GM19328 (cell line): Measurements from ENCODE around the gene CDH4.
"Not testable (repeated sequence)": the region's sequence is repeated elsewhere in the genome, so short reads cannot be mapped to it uniquely, and the experiment has no call there.

Source experiments
- ATAC-seq: cut with Tn5 transposase; IDR thresholded peaks from one replicate; pipeline ENCODE4 v1.9.1; 2021; ENCODE audit warnings: mild to moderate bottlenecking, moderate library complexity; ENCODE audit not compliant: unreplicated experiment

Gene CDH4

DNA sequence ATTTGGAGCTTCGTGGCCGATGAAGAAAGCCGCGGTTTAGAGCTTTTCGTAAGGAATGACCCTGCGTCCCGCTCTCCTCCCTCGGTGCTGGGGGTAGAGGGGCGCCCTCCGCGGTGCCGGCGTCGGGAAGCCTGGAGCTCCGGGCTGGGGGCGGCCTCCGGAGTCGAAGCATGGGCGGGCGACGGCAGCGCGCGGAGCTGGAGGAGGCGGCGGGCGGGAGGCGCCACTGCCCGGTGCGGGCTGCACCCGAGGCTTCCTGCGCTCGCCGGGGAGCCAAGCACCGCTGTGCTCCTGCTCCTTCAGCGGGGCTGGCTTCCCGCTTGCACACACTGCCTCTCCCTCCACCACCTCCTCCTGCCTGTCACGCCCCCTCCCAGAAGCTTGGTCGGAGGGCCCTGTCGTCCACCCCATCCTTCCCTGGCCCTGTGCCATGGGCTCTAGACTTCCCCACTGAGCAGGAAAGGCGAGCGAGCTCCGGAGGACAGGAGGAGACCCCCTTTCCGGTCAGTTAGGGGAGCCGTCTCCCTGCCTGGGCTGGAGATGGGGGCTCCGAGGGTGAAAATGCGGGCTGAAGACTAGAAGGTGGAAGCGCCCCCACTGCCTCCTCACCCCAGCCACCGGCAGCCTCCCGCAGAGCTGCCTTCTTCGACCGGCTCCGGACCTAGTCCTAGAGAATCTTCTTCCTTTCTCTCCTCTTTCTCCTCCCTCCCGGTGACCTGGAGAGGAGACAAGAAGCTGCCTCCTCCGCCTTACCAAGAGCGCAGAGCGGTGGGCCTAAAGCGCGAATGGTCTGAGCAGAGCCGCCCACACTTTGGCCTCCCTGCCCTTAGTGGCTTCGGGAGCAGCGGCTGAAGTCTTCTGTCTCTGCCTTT lies 1.8 kb downstream of the CDH4 start:
- ATAC-seq, result no peak

DNA sequence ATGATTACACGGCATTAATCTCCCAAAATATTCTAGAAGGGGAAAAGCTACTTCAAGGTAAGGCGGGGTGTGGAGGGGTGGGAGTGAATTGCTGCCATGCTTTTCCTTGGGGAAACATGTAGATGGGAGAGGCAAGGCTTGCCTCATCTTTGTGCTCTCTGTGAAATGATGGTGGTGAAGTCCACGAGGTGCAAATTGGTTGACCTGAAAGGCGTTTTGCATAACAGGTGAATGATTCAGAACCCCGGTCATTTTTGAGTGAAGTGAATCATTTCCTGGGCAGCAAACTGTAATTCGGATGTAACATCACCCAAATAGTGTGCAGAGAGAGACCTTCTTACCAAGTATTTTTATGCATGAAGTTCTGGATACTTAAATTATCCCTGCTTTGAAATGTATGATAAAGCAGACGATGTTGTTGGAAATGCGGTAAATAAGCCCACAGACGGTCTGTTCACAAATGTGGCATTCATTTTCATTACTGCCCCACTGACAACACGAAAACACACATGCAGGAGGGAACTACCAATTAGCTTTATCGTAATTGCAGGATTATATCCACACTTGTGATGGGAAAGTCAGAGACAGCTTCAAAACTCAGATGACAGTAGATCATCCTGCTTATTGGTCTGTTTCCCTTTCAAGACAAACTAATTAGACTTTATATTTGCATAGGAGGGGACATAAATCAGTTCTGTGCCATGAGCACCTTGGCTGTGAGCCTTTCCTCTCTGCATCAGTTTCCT lies 3.0 kb downstream of the CDH4 start:
- ATAC-seq, result no peak

DNA sequence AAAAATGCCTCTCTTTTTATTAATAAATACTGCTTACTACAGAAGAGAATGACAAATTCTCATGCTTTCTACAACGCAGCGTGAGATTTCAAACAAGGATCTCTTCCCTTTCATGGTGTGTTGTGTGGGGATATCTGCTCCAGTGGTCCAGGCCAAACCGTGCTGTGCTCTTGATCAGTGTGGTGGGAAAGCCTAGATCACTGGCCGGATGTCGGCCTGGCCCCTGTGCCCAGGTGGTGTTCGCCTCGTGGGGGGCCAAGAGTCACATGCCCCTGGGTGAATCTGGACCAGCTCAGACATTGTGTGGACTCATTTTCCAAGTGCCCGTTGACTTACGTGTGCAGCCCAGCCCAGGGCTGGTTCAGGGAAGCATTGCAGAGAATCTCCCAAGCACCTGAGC lies 4.3 kb downstream of the CDH4 start:
- ATAC-seq, result no peak

DNA sequence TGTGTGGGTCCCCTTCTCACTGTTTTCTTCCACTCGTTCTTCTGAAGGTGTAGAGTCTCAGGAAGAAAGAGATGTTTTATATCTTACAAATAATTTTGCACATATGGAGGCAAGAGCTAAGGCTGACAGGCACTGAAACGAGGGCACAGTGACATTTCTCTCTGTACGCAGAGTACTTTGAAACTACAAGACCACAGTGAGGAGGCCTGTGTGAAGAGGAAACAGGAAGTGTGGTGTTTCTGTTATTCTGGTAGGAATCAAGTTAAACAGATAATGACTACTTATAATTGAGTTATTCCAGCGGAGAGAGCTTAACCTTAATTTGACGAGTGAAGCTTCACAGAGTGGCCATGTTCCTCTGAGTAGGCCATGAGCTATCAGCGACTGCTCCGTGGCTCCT lies 4.8 kb downstream of the CDH4 start:
- ATAC-seq, result no peak

DNA sequence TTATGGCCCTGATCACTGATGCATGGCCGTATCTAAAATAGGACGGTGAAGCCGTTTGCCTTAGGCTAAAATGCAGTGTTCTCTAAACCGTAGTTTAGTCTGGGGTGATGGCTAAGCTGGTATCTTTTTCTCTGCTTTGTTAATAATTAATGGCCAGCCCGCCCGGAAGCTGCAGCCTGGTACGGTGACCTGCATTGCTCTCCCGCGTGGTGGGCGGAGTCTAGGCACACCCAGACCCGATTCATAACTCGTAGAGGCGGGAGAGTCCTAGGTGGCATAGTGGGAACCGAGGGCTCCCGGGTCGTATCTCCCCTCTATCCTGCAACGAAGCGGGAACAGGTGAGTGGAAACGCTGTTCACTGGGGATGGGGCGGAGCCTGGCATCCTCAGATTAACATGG lies 5.5 kb downstream of the CDH4 start:
- ATAC-seq, result no peak

DNA sequence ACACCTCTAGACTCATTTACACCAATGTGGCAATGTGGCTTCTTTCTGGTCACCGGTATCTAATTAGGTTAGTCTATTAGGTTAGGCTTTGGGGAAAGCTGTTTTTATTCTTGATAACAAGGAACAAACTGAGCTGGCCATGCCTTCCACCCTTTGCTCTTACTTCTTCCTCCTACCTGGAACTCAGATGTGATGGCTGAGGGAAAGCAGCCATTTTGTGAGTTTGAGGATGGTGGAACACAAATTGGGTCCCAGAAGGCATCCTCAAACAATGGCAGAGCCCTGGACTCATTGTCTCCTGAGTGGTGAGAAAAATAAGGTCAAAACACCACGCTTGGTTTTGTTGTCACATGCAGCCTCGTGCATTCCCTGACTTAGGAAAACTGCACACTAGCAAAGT lies 7.7 kb downstream of the CDH4 start:
- ATAC-seq, result no peak

DNA sequence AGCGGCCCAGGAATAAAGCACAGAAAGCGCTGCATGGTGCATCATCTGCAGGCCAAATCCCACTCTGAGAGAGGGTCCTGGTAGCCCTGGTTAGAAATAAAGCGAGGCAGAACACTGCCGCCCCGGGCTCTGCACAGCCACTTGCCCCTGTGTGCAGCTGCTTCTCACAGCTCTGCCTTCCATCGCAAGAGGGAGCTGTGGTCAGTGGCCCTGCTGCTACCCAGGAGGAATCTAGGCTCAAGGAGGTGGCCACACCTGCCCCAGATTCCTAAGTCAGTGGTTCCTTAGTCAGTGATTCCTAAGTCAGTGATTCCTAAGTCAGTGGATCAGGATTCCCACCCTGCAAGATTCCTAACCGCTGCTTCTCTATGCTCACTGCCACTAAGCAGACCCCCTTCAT lies 8.8 kb downstream of the CDH4 start:
- no peak for ATAC-seq

DNA sequence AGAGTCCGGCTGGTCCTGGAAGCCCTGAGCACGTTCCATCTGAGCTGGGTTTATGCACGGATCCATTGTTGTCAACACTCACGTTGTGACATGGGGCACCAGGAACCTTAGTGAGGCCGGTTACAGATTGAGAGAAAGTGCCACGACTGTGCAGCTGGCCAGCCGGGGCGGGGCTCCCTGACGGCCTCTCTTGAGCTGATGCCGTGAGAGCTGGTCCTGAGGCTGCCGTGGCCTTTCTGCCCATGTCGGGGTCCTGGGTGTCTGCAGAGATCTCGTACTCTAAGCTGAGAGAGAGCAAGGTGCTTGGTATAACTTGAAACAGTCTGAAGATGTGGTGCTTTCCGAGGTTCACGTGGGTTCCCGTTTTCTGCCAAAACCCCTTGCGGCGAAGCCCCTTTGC lies 10.0 kb downstream of the CDH4 start:
- no peak for ATAC-seq

DNA sequence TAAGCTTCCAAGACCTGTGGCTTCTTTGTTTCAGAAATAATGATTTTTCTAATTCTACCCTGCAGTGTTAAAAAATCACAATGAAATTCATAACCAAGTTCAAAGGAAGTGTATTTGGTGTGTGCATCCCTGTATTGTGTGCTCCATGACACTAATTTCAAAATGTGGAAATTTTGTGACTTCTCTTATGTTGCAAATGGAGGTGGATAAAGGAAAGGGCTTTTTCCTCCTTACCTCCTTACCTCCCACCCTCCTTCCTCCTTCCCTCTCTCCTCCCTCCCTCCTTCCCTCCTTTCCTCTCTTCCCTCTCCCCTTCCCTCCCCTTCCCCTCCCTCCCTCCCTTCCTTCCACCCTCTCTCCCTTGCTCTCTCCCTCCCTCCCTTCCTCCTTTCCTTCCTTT lies 10.5 kb downstream of the CDH4 start:
- ATAC-seq, result no peak

DNA sequence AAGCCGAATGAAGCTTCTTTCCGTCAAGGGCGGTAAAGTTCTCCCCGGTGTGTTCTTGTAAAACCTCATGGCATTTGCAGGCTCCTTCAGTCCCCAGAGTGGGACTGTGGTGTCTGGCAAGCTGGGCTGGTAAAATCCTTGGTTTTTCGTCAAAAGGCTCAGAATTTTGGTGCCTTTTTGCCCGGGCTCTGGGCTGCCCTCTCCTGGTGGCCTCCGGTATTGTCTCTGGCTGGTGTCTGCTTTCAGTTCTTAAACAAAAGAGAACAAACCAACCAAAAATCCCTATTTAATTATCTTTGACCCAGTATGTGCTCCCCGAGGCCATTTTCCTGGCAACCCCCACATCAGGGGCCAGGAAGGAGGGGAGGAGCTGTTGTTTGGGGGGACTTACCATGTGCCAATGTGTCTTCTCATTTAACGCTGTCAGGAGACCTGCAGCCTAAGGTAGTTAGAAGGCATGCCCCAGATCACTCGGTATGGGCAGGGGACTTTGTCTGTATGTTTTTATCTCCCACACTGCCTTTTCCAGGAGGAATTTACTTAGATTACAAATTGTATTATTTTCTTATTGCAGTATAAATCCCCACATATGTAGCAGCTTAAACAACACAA lies 11.1 kb downstream of the CDH4 start:
- ATAC-seq, result no peak

DNA sequence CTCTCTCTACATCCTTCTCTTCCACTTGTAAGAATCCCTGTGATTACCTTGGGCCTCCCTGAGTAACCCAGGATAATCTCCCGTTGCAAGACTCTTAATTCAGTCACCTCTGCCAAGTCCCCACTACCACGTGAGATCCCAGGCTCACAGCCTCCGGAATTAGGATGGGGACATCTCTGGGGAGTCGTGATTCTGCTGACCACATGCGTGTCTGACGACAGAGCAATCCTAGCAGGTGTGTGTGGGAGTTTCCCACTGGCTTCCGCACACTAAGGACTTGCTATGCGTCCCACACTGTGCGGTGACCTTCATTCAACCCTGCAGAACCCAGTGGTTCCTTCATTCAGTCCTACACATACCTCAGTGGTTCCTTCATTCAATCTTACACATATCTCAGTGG lies 11.9 kb downstream of the CDH4 start:
- no peak for ATAC-seq

DNA sequence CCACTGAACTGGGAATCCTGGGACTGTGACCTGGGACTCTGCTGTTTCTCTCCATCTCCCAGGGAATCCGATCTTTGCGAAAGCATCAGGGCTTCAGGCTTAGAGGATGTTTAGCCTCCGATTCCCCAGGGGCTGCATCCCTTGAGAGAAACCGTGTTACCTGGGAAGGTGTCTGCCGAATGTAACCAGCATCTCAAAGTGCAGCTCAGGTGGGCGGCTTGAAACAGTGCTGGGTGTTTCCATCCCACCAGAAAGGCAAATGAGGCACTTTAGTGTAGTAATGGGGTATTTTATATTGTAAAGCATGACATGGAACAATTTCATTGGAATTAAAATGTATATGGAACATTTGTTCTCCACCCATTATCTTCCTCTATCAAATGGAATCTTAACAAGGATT lies 15.2 kb downstream of the CDH4 start:
- no peak for ATAC-seq

DNA sequence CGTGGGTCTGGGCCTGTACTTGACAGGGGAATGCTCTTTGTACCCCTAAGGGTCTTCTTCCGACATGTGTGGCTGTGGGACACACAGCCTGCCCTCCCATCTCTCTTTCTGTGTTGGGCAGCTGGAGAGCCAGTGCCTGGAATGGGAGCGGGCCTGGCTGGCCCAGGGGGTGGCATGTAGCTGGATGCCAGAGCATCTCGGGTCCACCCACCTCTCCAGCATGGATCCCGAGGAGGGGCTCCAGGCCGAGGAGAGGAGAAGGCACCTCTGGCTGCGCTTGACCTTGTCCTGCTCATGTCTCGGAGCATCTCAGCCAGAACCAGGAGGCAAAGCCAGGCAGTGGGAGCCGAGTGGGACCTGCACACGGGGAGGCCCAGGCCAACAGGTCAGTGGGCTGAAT lies 16.0 kb downstream of the CDH4 start:
- no peak for ATAC-seq

DNA sequence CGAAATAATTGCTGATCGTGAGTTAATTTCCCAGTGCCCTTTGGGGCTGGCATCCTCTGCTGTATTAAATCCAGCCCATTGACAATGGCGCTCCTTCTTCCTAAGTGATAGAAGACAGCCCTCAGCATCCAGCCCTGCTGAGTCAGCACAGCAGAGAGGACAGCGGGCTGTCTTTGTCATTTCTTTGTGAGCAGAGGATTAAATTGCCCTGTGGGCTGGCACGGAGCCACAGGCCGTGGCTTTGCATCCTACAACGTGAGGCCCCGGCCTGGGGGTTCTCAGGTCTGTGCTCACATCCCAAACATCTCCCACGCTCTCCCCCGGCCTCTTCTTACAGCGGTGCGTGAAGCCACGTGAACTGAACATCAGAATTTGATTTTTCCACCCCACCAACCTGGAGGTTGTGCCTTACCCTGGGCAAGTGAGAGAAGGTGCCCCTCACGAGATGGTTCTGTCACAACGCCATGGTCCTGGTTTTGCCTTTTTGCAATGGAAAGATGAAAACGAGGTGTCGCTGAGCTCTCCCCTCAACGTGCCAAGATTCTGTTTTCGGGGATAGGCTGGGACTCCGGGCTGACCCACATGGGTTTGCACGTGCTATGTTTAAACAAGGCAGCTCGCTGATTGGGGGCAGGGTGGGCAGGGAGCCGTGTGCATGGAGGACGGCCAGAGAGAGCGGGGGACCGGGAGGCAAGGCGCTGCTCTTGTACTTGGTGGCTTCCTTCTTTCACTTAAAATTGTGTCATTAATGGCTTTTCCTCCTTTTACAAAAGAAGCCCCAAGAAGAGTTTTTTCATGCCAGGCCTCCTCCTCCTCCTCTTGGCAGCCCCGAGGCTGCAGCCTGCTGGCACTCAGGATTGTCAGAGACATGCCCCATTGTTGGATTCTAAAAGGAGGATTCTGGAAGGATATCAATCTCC lies 19.5 kb downstream of the CDH4 start:
- no peak for ATAC-seq

DNA sequence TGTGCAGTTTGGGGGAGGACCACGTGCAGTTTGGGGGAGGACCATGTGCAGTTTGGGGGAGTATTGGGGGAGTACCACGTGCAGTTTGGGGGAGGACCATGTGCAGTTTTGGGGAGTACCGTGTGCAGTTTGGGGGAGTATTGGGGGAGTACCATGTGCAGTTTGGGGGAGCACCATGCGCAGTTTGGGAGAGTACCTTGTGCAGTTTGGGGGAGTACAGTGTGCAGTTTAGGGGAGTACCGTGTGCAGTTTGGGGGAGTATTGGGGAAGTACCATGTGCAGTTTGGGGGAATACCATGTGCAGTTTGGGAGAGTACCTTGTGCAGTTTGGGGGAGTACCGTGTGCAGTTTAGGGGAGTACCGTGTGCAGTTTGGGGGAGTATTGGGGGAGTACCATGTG lies 21.0 kb downstream of the CDH4 start:
- ATAC-seq, result not testable (repeated sequence)

DNA sequence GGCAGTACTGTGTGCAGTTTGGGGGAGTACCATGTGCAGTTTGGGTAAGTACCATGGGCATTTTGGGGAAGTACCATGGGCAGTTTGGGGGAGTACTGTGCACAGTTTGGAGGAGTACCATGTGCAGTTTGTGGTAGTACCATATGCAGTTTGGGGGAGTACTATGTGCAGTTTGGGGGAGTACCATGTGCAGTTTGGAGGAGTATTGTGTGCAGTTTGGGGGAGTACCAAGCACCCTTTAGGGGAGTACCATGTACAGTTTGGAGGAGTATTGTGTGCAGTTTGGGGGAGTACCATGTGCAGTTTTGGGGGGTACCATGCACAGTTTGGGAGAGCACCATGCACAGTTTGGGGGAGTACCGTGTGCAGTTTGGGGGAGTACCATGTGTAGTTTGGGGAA lies 21.6 kb downstream of the CDH4 start:
- not testable (repeated sequence) for ATAC-seq

DNA sequence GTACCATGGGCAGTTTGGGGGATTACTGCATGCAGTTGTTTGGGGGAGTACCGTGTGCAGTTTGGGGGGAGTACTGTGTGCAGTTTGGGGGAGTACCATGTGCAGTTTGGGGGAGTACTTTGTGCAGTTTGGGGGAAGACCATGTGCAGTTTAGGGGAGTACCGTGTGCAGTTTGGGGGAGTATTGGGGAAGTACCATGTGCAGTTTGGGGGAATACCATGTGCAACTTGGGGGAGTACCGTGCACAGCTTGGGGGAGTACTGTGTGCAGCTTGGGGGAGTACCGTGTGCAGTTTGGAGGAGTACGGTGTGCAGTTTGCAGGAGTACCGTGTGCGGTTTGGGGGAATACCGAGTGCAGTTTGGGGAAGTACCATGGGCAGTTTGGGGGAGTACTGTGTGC lies 22.3 kb downstream of the CDH4 start:
- ATAC-seq, result no peak

DNA sequence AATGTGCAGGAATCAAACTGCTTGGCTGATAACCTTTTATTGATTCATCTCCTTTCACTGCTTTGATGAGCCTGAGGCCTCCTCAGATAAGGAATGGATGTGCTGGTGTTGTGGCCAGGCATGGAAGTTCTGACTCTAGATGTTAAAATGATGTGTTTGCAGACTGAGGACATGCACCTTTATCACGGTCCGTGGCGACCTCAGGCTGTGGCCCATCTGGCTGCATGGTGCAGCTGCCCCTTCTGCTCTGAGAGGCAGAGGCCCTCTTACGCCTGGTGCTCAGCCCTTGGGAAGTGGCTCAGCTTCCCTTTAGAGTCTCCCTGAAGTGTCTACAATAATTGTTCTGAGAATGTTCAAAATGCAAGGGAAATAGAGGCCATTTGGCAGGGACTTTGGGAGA lies 26.2 kb downstream of the CDH4 start:
- ATAC-seq, result no peak

DNA sequence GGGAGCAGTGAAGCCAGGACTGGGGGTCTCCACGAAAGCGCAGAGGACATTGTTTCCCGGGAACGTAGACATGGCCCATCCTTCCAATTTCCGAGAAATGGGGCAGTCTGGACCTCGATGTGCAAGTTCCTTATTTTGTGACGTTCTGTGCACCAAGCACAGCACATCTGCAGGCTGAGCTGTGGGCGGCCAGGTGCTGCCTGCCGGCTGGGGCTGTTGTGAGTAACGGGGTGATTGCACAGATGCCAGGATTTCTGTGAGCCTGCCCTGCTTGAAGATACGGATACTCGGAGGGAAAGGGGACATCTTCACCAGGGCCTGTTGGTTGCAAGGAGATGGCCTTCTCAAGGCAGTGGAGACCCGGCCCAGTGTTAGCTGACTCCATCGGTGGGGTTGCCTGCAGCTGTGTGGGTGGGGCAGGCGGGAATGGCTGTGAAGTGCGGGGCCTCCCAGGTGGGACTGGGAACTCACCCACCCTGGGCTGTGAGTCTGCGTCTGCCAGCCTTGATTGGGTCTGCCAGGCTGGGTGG lies 27.6 kb downstream of the CDH4 start:
- ATAC-seq, result no peak

DNA sequence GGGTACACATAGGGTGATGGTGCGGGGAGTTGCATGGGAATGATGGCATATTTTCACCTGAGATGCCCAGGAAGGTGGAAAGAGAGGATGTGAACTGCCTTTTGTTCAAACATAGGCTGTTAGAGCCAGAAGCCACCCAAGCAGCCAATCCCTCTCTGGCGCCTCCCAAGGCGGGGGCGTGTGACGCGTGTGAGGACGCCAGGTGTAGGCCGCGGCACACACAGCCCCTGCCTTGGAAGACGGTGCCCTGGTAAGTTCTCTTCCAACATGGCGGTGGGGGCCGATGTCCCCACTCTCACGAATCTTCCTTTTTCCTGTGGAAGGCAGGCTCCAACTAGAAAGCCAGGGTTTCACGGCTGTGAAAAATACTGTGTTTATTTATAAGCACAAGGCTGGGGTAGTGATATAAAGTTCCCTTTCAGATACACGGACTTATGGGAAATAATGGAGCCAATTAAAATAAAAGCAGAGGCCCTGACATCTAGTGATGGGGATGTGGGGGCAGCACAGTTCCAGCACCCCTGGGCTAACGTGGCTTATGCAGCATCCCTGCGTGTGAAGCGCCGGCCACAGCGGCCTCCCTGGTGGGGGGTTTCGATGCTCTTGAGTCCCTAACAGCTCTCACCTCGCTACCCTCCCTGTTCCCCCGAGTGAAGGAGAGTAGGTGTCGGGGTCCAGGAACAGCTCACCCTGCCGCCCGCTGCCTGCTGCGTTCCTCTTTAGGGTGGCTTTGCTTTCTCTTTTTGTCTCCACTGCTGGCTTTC lies 28.3 kb downstream of the CDH4 start:
- no peak for ATAC-seq
